SH-SY5Y (cell line): Measurements from ENCODE around the gene SHC4.

Source experiments
- GATA2 ChIP-seq: IDR thresholded peaks from 2 replicates; pipeline ENCODE4 v1.6.1; 2011; ENCODE audit warnings: mild to moderate bottlenecking, low read depth, low read length
- GATA3 ChIP-seq: IDR thresholded peaks from 2 replicates; pipeline ENCODE4 v1.6.1; 2011; ENCODE audit warnings: low read depth, mild to moderate bottlenecking, low read length, moderate library complexity

Gene SHC4

GRCh38 chr15:48946840-48947187 lies 16.9 kb downstream of the SHC4 start:
- no peak for TF ChIP-seq GATA3
- no peak for TF ChIP-seq GATA2

- no peak for TF ChIP-seq GATA3
- TF ChIP-seq GATA2, result no peak
These were observed 17.5 kb downstream of the SHC4 start for GRCh38 chr15:48946074-48946839.

- no peak for TF ChIP-seq GATA2
- no peak for TF ChIP-seq GATA3
These were observed 18.3 kb downstream of the SHC4 start for GRCh38 chr15:48945386-48945785.

- no peak for TF ChIP-seq GATA2
- TF ChIP-seq GATA3, result no peak
These were observed 21.8 kb downstream of the SHC4 start for GRCh38 chr15:48941904-48942303.

GRCh38 chr15:48940508-48940907 lies 23.2 kb downstream of the SHC4 start:
- TF ChIP-seq GATA2, result no peak
- no peak for TF ChIP-seq GATA3

- no peak for TF ChIP-seq GATA2
- TF ChIP-seq GATA3, result no peak
These were observed 24.1 kb downstream of the SHC4 start for GRCh38 chr15:48939648-48940047.

- TF ChIP-seq GATA3, result no peak
- no peak for TF ChIP-seq GATA2
These were observed 25.8 kb downstream of the SHC4 start for GRCh38 chr15:48937886-48938285.

- no peak for TF ChIP-seq GATA3
- no peak for TF ChIP-seq GATA2
These were observed 27.1 kb downstream of the SHC4 start for GRCh38 chr15:48936666-48937065.

- TF ChIP-seq GATA3, result no peak
- no peak for TF ChIP-seq GATA2
These were observed 28.5 kb downstream of the SHC4 start for GRCh38 chr15:48935236-48935635.

- no peak for TF ChIP-seq GATA2
- no peak for TF ChIP-seq GATA3
These were observed 33.0 kb downstream of the SHC4 start for GRCh38 chr15:48930735-48931134.

GRCh38 chr15:48929661-48930060 lies 34.1 kb downstream of the SHC4 start:
- TF ChIP-seq GATA3 (no peak), GATA2 (no peak)

GRCh38 chr15:48928877-48929538 lies 34.7 kb downstream of the SHC4 start:
- TF ChIP-seq GATA2, result no peak
- TF ChIP-seq GATA3, result no peak

GRCh38 chr15:48925714-48926223 lies 38.0 kb downstream of the SHC4 start:
- TF ChIP-seq GATA3 (no peak), GATA2 (no peak)

- TF ChIP-seq GATA3 (no peak), GATA2 (no peak)
These were observed 39.0 kb downstream of the SHC4 start for GRCh38 chr15:48924528-48925393.

GRCh38 chr15:48922046-48922445 lies 41.7 kb downstream of the SHC4 start:
- TF ChIP-seq GATA3 (no peak), GATA2 (no peak)
